ENCODE results near the gene IGFBP7.

Gene IGFBP7

GRCh38 chr4:56981795-56982201 is 128.4 kb downstream of the IGFBP7 start:
- DNase-seq (ENCODE audit: low spot score): no peak
- TF ChIP-seq CTCF (IDR thresholded peaks at IDR 0.05; ENCODE audit: extremely low read depth, missing control alignments): no peak
